K562 (cell line): ENCODE measurements around the gene FMN1. TPM values are rescaled to one million over a fixed set of nuclear protein-coding genes. Genes with fewer than 3 reads are reported as not detected.

Experiments
- ATAC-seq: fragments of 200-7000 bp; cut with Tn5 transposase; 3 replicates; pipeline ENCODE4 v1.9.1; 2020; ENCODE audit warnings: moderate library complexity
- BruUV-seq: library from RNA; stranded (reverse); fragments of 400-500 nt; replicated peaks from 2 replicates; lab custom pipeline; 2021; lab: Mats Ljungman, UMichigan
- CTCF ChIA-PET: fragments of 300-600 bp; formaldehyde crosslinking; extraction: SDS; loops from one replicate; lab custom pipeline; 2021; ENCODE audit warnings: low intra/inter-chr PET ratio; lab: Yijun Ruan, JAX
- POLR2A ChIA-PET: fragments of 300-600, 350-650 bp; sonication (Branson Sonifier 250); formaldehyde crosslinking; extraction: SDS; loops from one replicate; lab custom pipeline; 2021; ENCODE audit warnings: antibody characterized with exemption, inconsistent platforms; lab: Yijun Ruan, JAX
- DNase-seq, 4 experiments: peaks; one replicate each; pipeline versions ENCODE4 v3.0.0 to v3.0.0-alpha.2; 2011 to 2018; ENCODE audit warnings: low spot score in 3 of 4, mixed read lengths in 3 of 4; ENCODE audit errors: extremely low read depth in 1 of 4
- FAIRE-seq: peaks from 2 replicates; lab custom pipeline; 2011; peaks lifted over from hg19 to GRCh38; lab: Jason Lieb, UNC
- H2AFZ ChIP-seq: 2 replicates; pipeline ENCODE4 v1.6.0; 2011; ENCODE audit warnings: low read depth, low read length, control low read depth, inconsistent platforms
- H3K27ac ChIP-seq: fragments of 200-600 bp; 3 replicates; pipeline ENCODE4 v1.8.0; 2011; ENCODE audit warnings: low read depth, mild to moderate bottlenecking, control low read depth, inconsistent platforms, low read length, moderate library complexity, mixed read lengths; ENCODE audit errors: extremely low read depth
- H3K27me3 ChIP-seq, 2 experiments: fragments of 300-600 bp in 1 of 2; 2 replicates in 1 of 2; 3 replicates in 1 of 2; pipeline versions ENCODE4 v1.6.0 to v1.8.0; 2011; ENCODE audit warnings: inconsistent platforms in 2 of 2, low read length in 2 of 2, mild to moderate bottlenecking in 1 of 2, mixed read lengths in 1 of 2, moderate library complexity in 1 of 2; ENCODE audit not compliant: control insufficient read depth in 2 of 2, insufficient read depth in 2 of 2
- H3K36me3 ChIP-seq: fragments of 300-600 bp; 3 replicates; pipeline ENCODE4 v1.8.0; 2011; ENCODE audit warnings: mild to moderate bottlenecking, low read length, inconsistent platforms; ENCODE audit not compliant: control insufficient read depth, insufficient read depth
- H3K4me1 ChIP-seq, 2 experiments: fragments of 200-600 bp in 1 of 2; replicated peaks in 1 of 2; 2 replicates in 1 of 2; 3 replicates in 1 of 2; pipeline versions ENCODE4 v1.5.1 to v1.8.0; 2011; ENCODE audit warnings: inconsistent platforms in 2 of 2, low read length in 2 of 2, mild to moderate bottlenecking in 1 of 2, mixed read lengths in 1 of 2, moderate library complexity in 1 of 2; ENCODE audit not compliant: control insufficient read depth in 2 of 2, insufficient read depth in 2 of 2
- H3K4me2 ChIP-seq: 2 replicates; pipeline ENCODE4 v1.6.1; 2011; ENCODE audit warnings: low read length, control low read depth, inconsistent platforms, mixed read lengths; ENCODE audit not compliant: insufficient read depth
- H3K4me3 ChIP-seq: fragments of 200-600 bp; sonication (generic), shearing (Covaris generic); 2 replicates; pipeline ENCODE4 v1.5.1; 2016; ENCODE audit warnings: control low read depth, inconsistent platforms
- H3K79me2 ChIP-seq: fragments of 200-600 bp; 3 replicates; pipeline ENCODE4 v1.8.0; 2011; ENCODE audit warnings: low read length, inconsistent platforms; ENCODE audit not compliant: control insufficient read depth, insufficient read depth
- H3K9ac ChIP-seq, 2 experiments: 2 replicates each; pipeline versions ENCODE4 v1.6.0 to v1.6.1; 2011; ENCODE audit warnings: low read depth in 2 of 2, low read length in 2 of 2, control low read depth in 1 of 2, inconsistent platforms in 1 of 2, mild to moderate bottlenecking in 1 of 2, mixed read lengths in 1 of 2; ENCODE audit not compliant: insufficient read depth in 1 of 2
- H3K9me1 ChIP-seq: one replicate; pipeline ENCODE4 v1.6.0; 2011; ENCODE audit warnings: inconsistent platforms, mild to moderate bottlenecking, low read length, moderate library complexity; ENCODE audit not compliant: control insufficient read depth, insufficient read depth
- H3K9me3 ChIP-seq: replicated peaks from 2 replicates; pipeline ENCODE4 v1.5.1; 2011; ENCODE audit warnings: low read depth, low read length, inconsistent platforms; ENCODE audit not compliant: control insufficient read depth, insufficient read depth
- H4K20me1 ChIP-seq: replicated peaks from 2 replicates; pipeline ENCODE4 v1.6.1; 2011; ENCODE audit warnings: low read length, inconsistent platforms, mixed read lengths; ENCODE audit not compliant: control insufficient read depth, insufficient read depth
- ATF7 ChIP-seq: fragments of 450-650 bp; IDR thresholded peaks from 2 replicates; pipeline ENCODE4 v1.7.1; 2014; ENCODE audit warnings: mild to moderate bottlenecking, moderate library complexity
- CSDE1 ChIP-seq, 2 experiments: fragments of 450-650 bp; IDR thresholded peaks; 2 replicates each; pipeline ENCODE4 v1.6.1; 2016; ENCODE audit warnings: mild to moderate bottlenecking in 1 of 2
- HNRNPUL1 ChIP-seq: fragments of 200-400 bp; formaldehyde crosslinking; IDR thresholded peaks from 2 replicates; pipeline ENCODE4 v1.6.1; 2017; ENCODE audit warnings: low read length
- KHSRP ChIP-seq: fragments of 450-650 bp; IDR thresholded peaks from 2 replicates; pipeline ENCODE4 v1.6.1; 2017
- LARP7 ChIP-seq: fragments of 450-650 bp; IDR thresholded peaks from 2 replicates; pipeline ENCODE4 v1.6.1; 2016
- MAFF ChIP-seq: IDR thresholded peaks from 2 replicates; pipeline ENCODE4 v1.6.1; 2012; ENCODE audit warnings: low read length, improper control_type of control experiment
- RNF2 ChIP-seq: sonication (generic); IDR thresholded peaks from 2 replicates; pipeline ENCODE4 v1.6.1; 2016
- ZNF23 ChIP-seq: fragments of 250-450 bp; sonication (Bioruptor Pico); IDR thresholded peaks from 2 replicates; pipeline ENCODE4 v1.4.0; 2020; ENCODE audit warnings: mild to moderate bottlenecking
- ZNF436 ChIP-seq: fragments of 250-450, 450-650 bp; sonication (Bioruptor Pico); formaldehyde crosslinking; IDR thresholded peaks from 2 replicates; pipeline ENCODE4 v1.7.0; 2020; ENCODE audit warnings: mild to moderate bottlenecking
- ZNF766 ChIP-seq: fragments of 200-800 bp; sonication (Bioruptor generic); conservative IDR thresholded peaks from 2 replicates; pipeline ENCODE4 v1.6.1; 2016; ENCODE audit warnings: missing genetic modification characterization, missing compliant biosample characterization
- WGBS: fragments of 100-300 bp; shearing (Covaris generic); methylation state at CpG from one replicate; pipeline ENCODE4 v1.1.6; 2016; ENCODE audit warnings: low coverage, mixed read lengths; ENCODE audit not compliant: insufficient coverage; ENCODE audit errors: missing lambda C conversion rate; 5-methylcytosine and 5-hydroxymethylcytosine counted together
- in situ Hi-C: fragments of 300-500 bp; cut with MboI; formaldehyde crosslinking; loops from 4 replicates; pipeline ENCODE4 v1.15.0; 2018; ENCODE audit warnings: inconsistent platforms, mixed read lengths
- intact Hi-C: fragments of 100-400 bp; cut with micrococcal nuclease; formaldehyde crosslinking; loops from 2 replicates; pipeline ENCODE4 v1.14.2; 2022
- polyA plus RNA-seq, 8 experiments: library from polyadenylated mRNA; depleted of rRNA in 4 of 8; stranded (reverse) in 5 of 8; unstranded in 3 of 8; fragments of >200 nt; fragmentation: Nextera tagmentation in 2 of 8; fragmentation: Illumina TruSeq in 1 of 8; extraction: Ambion mirVana in 2 of 8; extraction: Trizol in 1 of 8; gene quantifications; 2 replicates each; pipeline versions ENCODE4 v1.2.1 to v1.2.3, GENCODE V29; 2011 to 2014; ENCODE audit warnings: inconsistent platforms in 1 of 8, missing spikeins in 1 of 8
- total RNA-seq, 7 experiments: library from RNA; depleted of rRNA in 6 of 7; stranded (reverse); fragments of >200 nt in 6 of 7; fragmentation: Illumina TruSeq in 2 of 7; extraction: Trizol in 2 of 7; gene quantifications; 2 replicates each; pipeline versions ENCODE4 v1.2.1 to v1.2.3, GENCODE V29; 2011 to 2021; ENCODE audit warnings: low replicate concordance in 1 of 7
- TF ChIP-seq, protein P1 (sequence below): sonication (generic); formaldehyde crosslinking; IDR thresholded peaks from 2 replicates; pipeline ENCODE4 v1.8.1; 2023; ENCODE audit warnings: mild to moderate bottlenecking, missing genetic modification reagents, moderate library complexity
- TF ChIP-seq, protein P2 (sequence below), 2 experiments: fragments of 450-650 bp in 1 of 2; sonication (generic) in 1 of 2; formaldehyde crosslinking; conservative IDR thresholded peaks; 2 replicates each; pipeline versions ENCODE4 v1.4.0 to v1.8.1; 2020 to 2022; ENCODE audit warnings: mild to moderate bottlenecking in 1 of 2, missing genetic modification reagents in 1 of 2
- TF ChIP-seq, protein P3 (sequence below): fragments of 200-400 bp; formaldehyde crosslinking; IDR thresholded peaks from 2 replicates; pipeline ENCODE4 v1.6.1; 2017; ENCODE audit warnings: mild to moderate bottlenecking, low read depth, low read length, moderate library complexity
- TF ChIP-seq, protein P4 (sequence below): IDR thresholded peaks from 2 replicates; pipeline ENCODE4 v1.6.1; 2011; ENCODE audit warnings: borderline replicate concordance, low read depth, mild to moderate bottlenecking, moderate library complexity, low read length; ENCODE audit not compliant: insufficient read depth, poor library complexity, severe bottlenecking
- TF ChIP-seq, protein P5 (sequence below): IDR thresholded peaks from 3 replicates; pipeline ENCODE4 v1.6.1; 2011; ENCODE audit warnings: borderline replicate concordance, mild to moderate bottlenecking, moderate library complexity; ENCODE audit not compliant: insufficient read length; ENCODE audit errors: extremely low read depth

The FMN1 gene
- total and polyA plus RNA-seq, 9 of the 15 experiments (the other 6 are each of a cell fraction or from before 2014, with no cell fraction given), result 0.03 to 0.07 (median 0.04) TPM; not detected in 6

DNA sequence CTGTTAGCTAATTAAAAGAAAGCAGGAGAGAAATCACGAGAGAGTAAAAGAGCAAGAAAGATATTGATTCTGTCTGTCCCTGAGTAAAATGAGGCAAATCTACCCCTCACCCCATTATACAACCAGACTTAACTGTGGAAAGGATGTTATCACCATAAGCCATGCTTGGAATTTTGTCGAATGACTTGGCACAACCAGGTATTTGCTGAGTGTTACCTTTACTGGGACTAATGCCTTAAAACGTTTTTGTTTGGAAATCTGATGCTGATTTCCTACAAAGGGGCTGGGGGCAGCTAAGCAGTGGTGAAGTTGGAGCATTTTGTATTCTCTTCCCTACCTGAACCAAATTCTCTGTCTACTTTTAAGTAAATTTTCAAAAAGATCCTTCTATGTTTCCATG is 265.6 kb downstream of the FMN1 start:
- in situ Hi-C loops, result no loop called here
- Histone ChIP-seq H3K79me2 (no peaks in the 10 kb centered on the region), H3K9ac (no peak overlapping the region), H3K4me2 (no peak overlapping the region), H2AFZ (no peak overlapping the region), H3K4me1 (no peaks in the 10 kb centered on the region), H3K9me1 (no peaks in the 10 kb centered on the region), H3K4me3 (no peak overlapping the region), H3K27ac (no peak overlapping the region), H3K36me3 (no peaks in the 10 kb centered on the region), H3K27me3 (no peaks in the 10 kb centered on the region; a peak in 2 of 5 replicates), H3K9me3 (no peaks in the 10 kb centered on the region), H4K20me1 (no peaks in the 10 kb centered on the region)
- TF ChIP-seq KHSRP, result no peak
- TF ChIP-seq, protein P1, sequence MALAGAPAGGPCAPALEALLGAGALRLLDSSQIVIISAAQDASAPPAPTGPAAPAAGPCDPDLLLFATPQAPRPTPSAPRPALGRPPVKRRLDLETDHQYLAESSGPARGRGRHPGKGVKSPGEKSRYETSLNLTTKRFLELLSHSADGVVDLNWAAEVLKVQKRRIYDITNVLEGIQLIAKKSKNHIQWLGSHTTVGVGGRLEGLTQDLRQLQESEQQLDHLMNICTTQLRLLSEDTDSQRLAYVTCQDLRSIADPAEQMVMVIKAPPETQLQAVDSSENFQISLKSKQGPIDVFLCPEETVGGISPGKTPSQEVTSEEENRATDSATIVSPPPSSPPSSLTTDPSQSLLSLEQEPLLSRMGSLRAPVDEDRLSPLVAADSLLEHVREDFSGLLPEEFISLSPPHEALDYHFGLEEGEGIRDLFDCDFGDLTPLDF (CRISPR knock-in tag), result no peak
- no peak for TF ChIP-seq HNRNPUL1
- no peak for TF ChIP-seq ZNF436
- TF ChIP-seq ATF7, result no peak
- TF ChIP-seq, protein P2, sequence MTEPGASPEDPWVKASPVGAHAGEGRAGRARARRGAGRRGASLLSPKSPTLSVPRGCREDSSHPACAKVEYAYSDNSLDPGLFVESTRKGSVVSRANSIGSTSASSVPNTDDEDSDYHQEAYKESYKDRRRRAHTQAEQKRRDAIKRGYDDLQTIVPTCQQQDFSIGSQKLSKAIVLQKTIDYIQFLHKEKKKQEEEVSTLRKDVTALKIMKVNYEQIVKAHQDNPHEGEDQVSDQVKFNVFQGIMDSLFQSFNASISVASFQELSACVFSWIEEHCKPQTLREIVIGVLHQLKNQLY (CRISPR knock-in tag; conservative IDR thresholded peaks at IDR 0.05), result no peak
- no peak for TF ChIP-seq MAFF
- TF ChIP-seq ZNF23 (CRISPR knock-in tag), result no peak
- no peak for TF ChIP-seq CSDE1 (IDR thresholded peaks at IDR 0.05)
- TF ChIP-seq, protein P3, sequence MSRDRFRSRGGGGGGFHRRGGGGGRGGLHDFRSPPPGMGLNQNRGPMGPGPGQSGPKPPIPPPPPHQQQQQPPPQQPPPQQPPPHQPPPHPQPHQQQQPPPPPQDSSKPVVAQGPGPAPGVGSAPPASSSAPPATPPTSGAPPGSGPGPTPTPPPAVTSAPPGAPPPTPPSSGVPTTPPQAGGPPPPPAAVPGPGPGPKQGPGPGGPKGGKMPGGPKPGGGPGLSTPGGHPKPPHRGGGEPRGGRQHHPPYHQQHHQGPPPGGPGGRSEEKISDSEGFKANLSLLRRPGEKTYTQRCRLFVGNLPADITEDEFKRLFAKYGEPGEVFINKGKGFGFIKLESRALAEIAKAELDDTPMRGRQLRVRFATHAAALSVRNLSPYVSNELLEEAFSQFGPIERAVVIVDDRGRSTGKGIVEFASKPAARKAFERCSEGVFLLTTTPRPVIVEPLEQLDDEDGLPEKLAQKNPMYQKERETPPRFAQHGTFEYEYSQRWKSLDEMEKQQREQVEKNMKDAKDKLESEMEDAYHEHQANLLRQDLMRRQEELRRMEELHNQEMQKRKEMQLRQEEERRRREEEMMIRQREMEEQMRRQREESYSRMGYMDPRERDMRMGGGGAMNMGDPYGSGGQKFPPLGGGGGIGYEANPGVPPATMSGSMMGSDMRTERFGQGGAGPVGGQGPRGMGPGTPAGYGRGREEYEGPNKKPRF, result no peak
- no peak for TF ChIP-seq LARP7
- no peak for TF ChIP-seq RNF2
- TF ChIP-seq, protein P4, sequence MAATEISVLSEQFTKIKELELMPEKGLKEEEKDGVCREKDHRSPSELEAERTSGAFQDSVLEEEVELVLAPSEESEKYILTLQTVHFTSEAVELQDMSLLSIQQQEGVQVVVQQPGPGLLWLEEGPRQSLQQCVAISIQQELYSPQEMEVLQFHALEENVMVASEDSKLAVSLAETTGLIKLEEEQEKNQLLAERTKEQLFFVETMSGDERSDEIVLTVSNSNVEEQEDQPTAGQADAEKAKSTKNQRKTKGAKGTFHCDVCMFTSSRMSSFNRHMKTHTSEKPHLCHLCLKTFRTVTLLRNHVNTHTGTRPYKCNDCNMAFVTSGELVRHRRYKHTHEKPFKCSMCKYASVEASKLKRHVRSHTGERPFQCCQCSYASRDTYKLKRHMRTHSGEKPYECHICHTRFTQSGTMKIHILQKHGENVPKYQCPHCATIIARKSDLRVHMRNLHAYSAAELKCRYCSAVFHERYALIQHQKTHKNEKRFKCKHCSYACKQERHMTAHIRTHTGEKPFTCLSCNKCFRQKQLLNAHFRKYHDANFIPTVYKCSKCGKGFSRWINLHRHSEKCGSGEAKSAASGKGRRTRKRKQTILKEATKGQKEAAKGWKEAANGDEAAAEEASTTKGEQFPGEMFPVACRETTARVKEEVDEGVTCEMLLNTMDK, result no peak
- TF ChIP-seq, protein P5, sequence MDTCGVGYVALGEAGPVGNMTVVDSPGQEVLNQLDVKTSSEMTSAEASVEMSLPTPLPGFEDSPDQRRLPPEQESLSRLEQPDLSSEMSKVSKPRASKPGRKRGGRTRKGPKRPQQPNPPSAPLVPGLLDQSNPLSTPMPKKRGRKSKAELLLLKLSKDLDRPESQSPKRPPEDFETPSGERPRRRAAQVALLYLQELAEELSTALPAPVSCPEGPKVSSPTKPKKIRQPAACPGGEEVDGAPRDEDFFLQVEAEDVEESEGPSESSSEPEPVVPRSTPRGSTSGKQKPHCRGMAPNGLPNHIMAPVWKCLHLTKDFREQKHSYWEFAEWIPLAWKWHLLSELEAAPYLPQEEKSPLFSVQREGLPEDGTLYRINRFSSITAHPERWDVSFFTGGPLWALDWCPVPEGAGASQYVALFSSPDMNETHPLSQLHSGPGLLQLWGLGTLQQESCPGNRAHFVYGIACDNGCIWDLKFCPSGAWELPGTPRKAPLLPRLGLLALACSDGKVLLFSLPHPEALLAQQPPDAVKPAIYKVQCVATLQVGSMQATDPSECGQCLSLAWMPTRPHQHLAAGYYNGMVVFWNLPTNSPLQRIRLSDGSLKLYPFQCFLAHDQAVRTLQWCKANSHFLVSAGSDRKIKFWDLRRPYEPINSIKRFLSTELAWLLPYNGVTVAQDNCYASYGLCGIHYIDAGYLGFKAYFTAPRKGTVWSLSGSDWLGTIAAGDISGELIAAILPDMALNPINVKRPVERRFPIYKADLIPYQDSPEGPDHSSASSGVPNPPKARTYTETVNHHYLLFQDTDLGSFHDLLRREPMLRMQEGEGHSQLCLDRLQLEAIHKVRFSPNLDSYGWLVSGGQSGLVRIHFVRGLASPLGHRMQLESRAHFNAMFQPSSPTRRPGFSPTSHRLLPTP, result no peak
- TF ChIP-seq ZNF766 (CRISPR knock-in tag), result no peak
- POLR2A ChIA-PET, result no interaction called here
- no TSS peak for BruUV-seq
- 0% methylated on average over 3 of the region's 3 CpGs for WGBS
- CTCF ChIA-PET, result no interaction called here
- intact Hi-C loops, result no loop called here
- FAIRE-seq, result no peak
- no peak for ATAC-seq
- no peak for DNase-seq
